LNCaP clone FGC (cell line): ENCODE data around the gene THPO.
A peak's percentile ranks its signal among the peaks of the same experiment; 100 is the strongest.

ENCODE experiments used
- DNase-seq: peaks from one replicate; pipeline ENCODE4 v3.0.0-alpha.2; 2011; ENCODE audit warnings: low read depth
- H3K4me3 ChIP-seq: 2 replicates; pipeline ENCODE4 v1.5.1; 2011; ENCODE audit warnings: mild to moderate bottlenecking, low read depth, low read length, control low read depth
- TF ChIP-seq, protein P1 (sequence below): IDR thresholded peaks from 2 replicates; pipeline ENCODE4 v1.5.1; 2012; ENCODE audit warnings: mild to moderate bottlenecking; ENCODE audit not compliant: control insufficient read depth, insufficient read depth; ENCODE audit errors: extremely low read depth

THPO gene

DNA sequence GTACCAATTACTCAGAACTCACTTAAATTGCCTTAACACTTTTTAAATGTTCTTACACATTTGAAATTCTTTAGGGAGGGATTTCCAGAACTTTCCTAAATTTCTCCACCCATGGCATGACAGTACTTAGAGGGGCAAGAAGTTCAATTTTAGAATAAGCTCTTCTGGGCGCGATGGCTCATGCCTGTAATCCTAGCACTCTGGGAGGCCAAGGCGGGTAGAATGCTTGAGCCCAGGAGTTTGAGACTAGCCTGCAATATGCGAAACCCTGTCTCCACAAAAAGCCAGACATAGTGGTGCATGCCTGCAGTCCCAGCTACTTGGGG, 30.0 kb downstream of the THPO start:
- TF ChIP-seq, protein P1, sequence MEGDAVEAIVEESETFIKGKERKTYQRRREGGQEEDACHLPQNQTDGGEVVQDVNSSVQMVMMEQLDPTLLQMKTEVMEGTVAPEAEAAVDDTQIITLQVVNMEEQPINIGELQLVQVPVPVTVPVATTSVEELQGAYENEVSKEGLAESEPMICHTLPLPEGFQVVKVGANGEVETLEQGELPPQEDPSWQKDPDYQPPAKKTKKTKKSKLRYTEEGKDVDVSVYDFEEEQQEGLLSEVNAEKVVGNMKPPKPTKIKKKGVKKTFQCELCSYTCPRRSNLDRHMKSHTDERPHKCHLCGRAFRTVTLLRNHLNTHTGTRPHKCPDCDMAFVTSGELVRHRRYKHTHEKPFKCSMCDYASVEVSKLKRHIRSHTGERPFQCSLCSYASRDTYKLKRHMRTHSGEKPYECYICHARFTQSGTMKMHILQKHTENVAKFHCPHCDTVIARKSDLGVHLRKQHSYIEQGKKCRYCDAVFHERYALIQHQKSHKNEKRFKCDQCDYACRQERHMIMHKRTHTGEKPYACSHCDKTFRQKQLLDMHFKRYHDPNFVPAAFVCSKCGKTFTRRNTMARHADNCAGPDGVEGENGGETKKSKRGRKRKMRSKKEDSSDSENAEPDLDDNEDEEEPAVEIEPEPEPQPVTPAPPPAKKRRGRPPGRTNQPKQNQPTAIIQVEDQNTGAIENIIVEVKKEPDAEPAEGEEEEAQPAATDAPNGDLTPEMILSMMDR: no peak
- DNase-seq: no peak
- no peak overlapping the region for H3K4me3 ChIP-seq

DNA sequence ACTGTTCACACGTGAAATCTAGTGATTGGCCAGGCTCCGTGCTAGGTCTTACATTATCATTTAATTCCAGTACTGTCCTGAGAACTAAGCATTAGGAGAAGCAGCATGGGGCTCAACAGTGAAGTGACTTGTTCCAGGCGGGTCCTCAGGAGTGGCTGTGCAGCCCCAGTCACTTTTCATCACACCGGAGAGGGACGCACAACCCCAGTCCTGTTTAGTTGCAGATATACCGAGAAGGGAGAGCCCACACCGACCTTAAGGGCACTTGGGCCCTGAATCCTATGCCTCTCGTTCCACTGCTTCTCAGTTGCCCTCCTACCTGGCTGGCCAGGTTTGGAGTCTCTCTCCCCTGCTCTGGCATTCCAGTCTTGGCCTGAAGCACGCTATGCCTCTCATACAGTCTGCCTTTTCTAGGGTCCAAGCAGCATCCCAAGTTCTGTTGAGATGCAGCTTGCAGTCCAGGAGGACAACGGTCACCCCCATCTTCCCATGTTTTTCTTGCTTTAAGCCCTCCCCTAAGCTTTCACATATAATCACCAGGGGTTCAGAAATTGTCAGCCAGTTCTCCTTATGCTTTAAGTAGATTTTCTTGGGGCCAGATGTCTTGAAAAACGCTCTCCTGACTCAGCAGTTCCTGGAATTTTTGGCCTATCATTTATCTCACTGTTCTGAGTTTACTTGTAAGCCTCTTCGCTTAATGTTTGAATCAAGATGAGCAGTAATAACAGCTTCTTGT, 30.5 kb downstream of the THPO start:
- DNase-seq: no peak
- TF ChIP-seq, protein P1: no peak
- no peak overlapping the region for H3K4me3 ChIP-seq

DNA sequence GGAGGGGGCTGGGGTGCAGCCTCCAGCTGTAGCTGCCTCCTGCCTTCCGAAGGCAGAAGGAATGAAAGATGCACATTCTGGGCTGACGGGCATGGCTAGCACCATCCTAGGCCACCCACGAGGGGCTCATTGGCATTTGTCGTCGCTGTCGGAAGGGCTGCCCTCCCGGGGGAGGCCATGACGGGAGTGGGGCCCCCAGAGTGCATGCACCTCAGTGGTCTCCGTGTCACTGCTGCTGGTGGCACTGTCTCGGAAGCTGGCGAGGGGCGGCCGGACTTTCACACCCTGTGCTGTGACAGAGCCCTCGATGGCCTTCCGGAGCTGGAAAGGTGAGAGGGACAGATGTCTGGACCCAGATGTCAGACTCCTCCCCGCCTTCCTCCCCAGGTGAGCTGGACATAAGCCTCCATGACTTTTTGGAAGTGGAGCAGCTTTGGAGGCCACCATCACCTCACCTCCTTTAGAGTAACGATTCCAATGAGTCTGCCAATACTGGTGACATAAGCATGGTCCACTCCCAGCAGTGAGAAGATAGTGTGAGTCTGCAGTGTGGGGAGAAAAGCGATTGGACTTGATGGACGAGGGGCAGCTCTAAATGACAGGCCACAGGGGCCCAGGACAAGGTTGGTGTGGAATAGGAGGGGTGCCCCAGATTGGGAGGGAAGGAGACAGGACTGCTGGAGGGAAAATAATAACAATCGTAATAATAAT, 31.4 kb downstream of the THPO start:
- H3K4me3 ChIP-seq: no peak overlapping the region
- no peak for DNase-seq
- TF ChIP-seq, protein P1: no peak

DNA sequence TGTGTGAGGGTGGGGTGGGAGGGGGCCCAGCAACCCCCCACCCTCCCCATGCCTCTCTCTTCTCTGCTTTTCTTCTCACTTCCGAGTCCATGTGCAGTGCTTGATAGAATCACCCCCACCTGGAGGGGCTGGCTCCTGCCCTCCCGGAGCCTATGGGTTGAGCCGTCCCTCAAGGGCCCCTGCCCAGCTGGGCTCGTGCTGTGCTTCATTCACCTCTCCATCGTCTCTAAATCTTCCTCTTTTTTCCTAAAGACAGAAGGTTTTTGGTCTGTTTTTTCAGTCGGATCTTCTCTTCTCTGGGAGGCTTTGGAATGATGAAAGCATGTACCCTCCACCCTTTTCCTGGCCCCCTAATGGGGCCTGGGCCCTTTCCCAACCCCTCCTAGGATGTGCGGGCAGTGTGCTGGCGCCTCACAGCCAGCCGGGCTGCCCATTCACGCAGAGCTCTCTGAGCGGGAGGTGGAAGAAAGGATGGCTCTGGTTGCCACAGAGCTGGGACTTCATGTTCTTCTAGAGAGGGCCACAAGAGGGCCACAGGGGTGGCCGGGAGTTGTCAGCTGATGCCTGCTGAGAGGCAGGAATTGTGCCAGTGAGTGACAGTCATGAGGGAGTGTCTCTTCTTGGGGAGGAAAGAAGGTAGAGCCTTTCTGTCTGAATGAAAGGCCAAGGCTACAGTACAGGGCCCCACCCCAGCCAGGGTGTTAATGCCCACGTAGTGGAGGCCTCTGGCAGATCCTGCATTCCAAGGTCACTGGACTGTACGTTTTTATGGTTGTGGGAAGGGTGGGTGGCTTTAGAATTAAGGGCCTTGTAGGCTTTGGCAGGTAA, 32.5 kb downstream of the THPO start:
- H3K4me3 ChIP-seq: no peak overlapping the region
- peak; percentile 85 for DNase-seq
- TF ChIP-seq, protein P1: peak; percentile 62

DNA sequence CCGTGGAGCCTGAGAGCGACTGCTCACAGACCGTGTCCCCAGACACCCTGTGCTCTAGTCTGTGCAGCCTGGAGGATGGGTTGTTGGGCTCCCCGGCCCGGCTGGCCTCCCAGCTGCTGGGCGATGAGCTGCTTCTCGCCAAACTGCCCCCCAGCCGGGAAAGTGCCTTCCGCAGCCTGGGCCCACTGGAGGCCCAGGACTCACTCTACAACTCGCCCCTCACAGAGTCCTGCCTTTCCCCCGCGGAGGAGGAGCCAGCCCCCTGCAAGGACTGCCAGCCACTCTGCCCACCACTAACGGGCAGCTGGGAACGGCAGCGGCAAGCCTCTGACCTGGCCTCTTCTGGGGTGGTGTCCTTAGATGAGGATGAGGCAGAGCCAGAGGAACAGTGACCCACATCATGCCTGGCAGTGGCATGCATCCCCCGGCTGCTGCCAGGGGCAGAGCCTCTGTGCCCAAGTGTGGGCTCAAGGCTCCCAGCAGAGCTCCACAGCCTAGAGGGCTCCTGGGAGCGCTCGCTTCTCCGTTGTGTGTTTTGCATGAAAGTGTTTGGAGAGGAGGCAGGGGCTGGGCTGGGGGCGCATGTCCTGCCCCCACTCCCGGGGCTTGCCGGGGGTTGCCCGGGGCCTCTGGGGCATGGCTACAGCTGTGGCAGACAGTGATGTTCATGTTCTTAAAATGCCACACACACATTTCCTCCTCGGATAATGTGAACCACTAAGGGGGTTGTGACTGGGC, 33.3 kb downstream of the THPO start:
- TF ChIP-seq, protein P1: no peak

DNA sequence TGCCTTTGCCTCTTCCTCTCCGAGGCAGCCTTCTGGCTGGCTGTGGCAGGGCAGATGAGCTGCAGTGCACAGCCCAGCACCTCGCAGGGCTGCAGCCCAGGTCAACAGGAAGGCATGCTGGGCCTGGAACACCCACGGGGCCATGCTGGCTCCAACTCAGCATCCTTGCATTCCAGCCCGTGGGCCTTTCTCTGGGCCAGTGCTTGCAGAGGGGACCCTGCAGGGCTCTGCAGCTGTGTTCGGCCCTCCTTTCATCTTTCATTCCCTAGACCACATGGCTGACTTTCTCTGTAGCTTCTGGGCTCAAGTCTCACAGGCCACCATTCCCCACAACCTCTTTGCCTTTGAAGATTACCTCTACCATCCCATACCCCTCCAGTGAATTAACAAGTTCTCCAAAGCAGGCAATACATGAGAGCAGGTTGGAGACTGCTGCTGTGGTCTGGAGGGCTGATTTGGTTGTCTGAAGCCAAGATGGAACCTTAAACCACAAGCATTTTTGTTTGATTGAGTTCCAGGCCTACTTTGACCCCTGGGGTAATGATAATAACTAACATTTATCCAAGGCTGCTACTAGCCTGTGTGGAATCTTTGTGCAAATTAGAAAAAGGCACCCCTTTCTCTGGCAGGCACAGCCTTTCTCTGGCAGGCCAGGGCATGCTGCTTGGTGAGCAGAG, 34.7 kb downstream of the THPO start:
- DNase-seq: no peak
- TF ChIP-seq, protein P1: no peak
- H3K4me3 ChIP-seq: no peak overlapping the region

More for the DNA sequence above, 33.3 kb downstream of the THPO start:
- DNase-seq: no peak
- H3K4me3 ChIP-seq: no peak overlapping the region
